Kidney (tissue), 14 donors: ENCODE results near the gene BAD. TPM values are rescaled to one million over a fixed set of nuclear protein-coding genes. Genes with fewer than 3 reads are reported as not detected.

Experiments used
- DNase-seq, 5 donors: peaks; one replicate each; pipeline ENCODE4 v3.0.0-alpha.2; 2013 to 2020
- FAIRE-seq: peaks from 2 replicates; lab custom pipeline; 2012; peaks lifted over from hg19 to GRCh38; lab: Jason Lieb, UNC
- H3K27ac ChIP-seq, 2 donors: one replicate each; pipeline ENCODE4 v1.7.0; 2013; ENCODE audit warnings: low read depth in 2 of 2, low read length in 2 of 2, inconsistent platforms in 1 of 2
- H3K27me3 ChIP-seq: one replicate; pipeline ENCODE4 v1.7.1; 2013; ENCODE audit warnings: low read length, inconsistent platforms; ENCODE audit not compliant: control insufficient read depth, insufficient read depth
- H3K36me3 ChIP-seq, 3 donors: one replicate each; pipeline versions ENCODE4 v1.7.0 to v1.7.1; 2013; ENCODE audit warnings: low read length in 3 of 3, control low read depth in 1 of 3, inconsistent platforms in 1 of 3; ENCODE audit not compliant: insufficient read depth in 3 of 3, control insufficient read depth in 2 of 3
- H3K4me1 ChIP-seq, 3 donors: one replicate each; pipeline versions ENCODE4 v1.7.0 to v1.7.1; 2013; ENCODE audit warnings: low read length in 3 of 3, inconsistent platforms in 1 of 3, low read depth in 1 of 3; ENCODE audit not compliant: control insufficient read depth in 2 of 3, insufficient read depth in 2 of 3
- H3K4me3 ChIP-seq, 3 donors: one replicate each; pipeline versions ENCODE4 v1.7.0 to v1.8.1; 2013; ENCODE audit warnings: low read length in 3 of 3, control low read depth in 1 of 3, inconsistent platforms in 1 of 3
- H3K9ac ChIP-seq, 3 donors: one replicate each; pipeline versions ENCODE4 v1.7.0 to v1.7.1; 2013; ENCODE audit warnings: low read length in 3 of 3, control low read depth in 1 of 3, inconsistent platforms in 1 of 3
- H3K9me3 ChIP-seq, 3 donors: one replicate each; pipeline versions ENCODE4 v1.7.0 to v1.7.1; 2013; ENCODE audit warnings: low read length in 3 of 3, control low read depth in 1 of 3, inconsistent platforms in 1 of 3; ENCODE audit not compliant: control insufficient read depth in 2 of 3, insufficient read depth in 1 of 3
- intact Hi-C: fragments of 100-400 bp; cut with DNase I; formaldehyde crosslinking; loops from one replicate; pipeline ENCODE4 v1.11.1; 2022
- polyA plus RNA-seq: library from polyadenylated mRNA; stranded (reverse); fragments of 350-450 nt; fragmentation: Illumina TruSeq; extraction: RNeasy Lipid Tissue Mini Kit (QIAGEN cat#74804); gene quantifications from one replicate; pipeline ENCODE4 v1.2.3, GENCODE V29; 2014; ENCODE audit warnings: low read depth, low replicate concordance; ENCODE audit not compliant: insufficient read depth
- total RNA-seq: library from RNA; stranded (reverse); fragmentation: NEBNext Ultra II Directional; extraction: Animal tissue kit (Norgen Biotek cat#: 25700); gene quantifications from one replicate; pipeline ENCODE4 v1.2.1, GENCODE V29; 2021
- TF ChIP-seq, protein P1 (sequence below): IDR thresholded peaks from 3 replicates; pipeline ENCODE4 v1.5.1; 2012; ENCODE audit warnings: mild to moderate bottlenecking, moderate library complexity, borderline replicate concordance; ENCODE audit not compliant: insufficient read depth; ENCODE audit errors: extremely low read depth
- donor health status: control.
- donor health status: control.
- donor health status: control.
- donor health status: control.
- donor health status: control.
- donor health status: DM: yes; HTN: yes; CAD: no.
- donor health status: Normal renal cell carcinoma (clear cell type).

The BAD gene
- total and polyA plus RNA-seq, 2 donors from 2014 or later = 59.8 to 157 TPM

DNA sequence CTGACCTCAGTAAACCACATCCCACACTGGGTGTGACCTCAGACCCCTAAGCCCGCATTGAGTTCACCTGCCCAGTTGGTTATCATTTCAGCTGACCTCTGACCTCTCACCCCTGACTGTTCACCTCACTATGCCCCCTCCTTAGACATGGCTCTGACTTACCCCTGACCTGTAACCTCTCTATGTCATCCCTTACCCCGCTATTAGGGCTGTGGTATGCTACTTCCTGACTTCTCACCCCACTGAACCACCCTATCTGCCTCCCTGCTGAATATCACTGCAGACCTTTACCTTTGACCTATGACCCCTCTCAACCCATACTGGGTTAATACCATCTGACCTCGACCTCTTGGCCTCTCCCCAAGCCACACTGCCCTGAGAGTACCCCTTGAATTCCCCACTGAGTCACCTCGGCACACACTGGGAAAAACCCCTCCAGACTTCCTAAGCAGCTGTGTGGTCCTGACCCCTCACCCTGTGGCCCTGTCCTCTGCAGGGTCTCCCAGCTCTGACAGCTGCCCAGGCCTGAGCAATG, 24.9 kb downstream of the BAD start:
- Histone ChIP-seq H3K27me3 (no peaks in the 10 kb centered on the region), H3K4me3 (no peak overlapping the region), H3K4me1 (no peaks in the 10 kb centered on the region), H3K36me3 (peaks cover 0 to 8% (median 6%) of the 10 kb centered on the region in 3 donors), H3K27ac (no peak overlapping the region), H3K9ac (no peak overlapping the region), H3K9me3 (no peaks in the 10 kb centered on the region)
- peak in 1 of 5 donors; percentile 17 for DNase-seq
- TF ChIP-seq, protein P1, sequence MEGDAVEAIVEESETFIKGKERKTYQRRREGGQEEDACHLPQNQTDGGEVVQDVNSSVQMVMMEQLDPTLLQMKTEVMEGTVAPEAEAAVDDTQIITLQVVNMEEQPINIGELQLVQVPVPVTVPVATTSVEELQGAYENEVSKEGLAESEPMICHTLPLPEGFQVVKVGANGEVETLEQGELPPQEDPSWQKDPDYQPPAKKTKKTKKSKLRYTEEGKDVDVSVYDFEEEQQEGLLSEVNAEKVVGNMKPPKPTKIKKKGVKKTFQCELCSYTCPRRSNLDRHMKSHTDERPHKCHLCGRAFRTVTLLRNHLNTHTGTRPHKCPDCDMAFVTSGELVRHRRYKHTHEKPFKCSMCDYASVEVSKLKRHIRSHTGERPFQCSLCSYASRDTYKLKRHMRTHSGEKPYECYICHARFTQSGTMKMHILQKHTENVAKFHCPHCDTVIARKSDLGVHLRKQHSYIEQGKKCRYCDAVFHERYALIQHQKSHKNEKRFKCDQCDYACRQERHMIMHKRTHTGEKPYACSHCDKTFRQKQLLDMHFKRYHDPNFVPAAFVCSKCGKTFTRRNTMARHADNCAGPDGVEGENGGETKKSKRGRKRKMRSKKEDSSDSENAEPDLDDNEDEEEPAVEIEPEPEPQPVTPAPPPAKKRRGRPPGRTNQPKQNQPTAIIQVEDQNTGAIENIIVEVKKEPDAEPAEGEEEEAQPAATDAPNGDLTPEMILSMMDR = no peak
- intact Hi-C loops = no loop called here
- FAIRE-seq = no peak

DNA sequence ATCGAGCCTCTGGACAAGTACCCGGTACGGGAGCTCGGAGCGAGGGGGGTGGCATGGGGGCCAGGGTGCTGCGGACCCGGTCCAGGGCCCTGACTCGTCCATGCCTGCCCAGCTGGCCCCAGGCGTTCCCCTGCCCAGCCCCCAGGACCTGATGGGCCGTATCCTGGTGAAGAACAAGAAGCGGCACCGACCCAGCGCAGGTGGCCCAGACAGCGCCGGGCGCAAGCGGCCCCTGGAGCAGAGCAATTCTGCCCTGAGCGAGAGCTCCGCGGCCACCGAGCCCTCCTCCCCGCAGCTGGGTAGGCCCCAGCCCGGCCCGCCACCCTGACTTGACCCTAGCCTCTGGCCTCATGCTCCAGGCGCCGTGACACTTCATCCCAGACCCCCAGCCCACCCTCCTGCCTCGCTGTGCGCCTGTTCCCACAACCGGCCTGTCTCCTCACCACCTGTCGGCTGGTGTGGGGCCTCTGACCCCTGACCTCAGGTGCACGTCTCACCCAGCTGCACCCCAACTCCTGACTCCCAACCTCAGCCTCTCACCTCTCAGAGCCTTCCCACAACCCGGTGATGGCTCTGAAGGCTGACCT, 25.4 kb downstream of the BAD start:
- no peaks in the 10 kb centered on the region for H3K27me3 ChIP-seq
- FAIRE-seq = no peak
- no peak overlapping the region for H3K9ac ChIP-seq
- no peaks in the 10 kb centered on the region for H3K9me3 ChIP-seq
- H3K27ac ChIP-seq = no peak overlapping the region
- intact Hi-C loops = no loop called here
- no peak overlapping the region for H3K4me3 ChIP-seq
- TF ChIP-seq, protein P1 = no peak
- H3K4me1 ChIP-seq = peaks cover 0 to 2% (median 0%) of the 10 kb centered on the region in 3 donors
- peaks cover 0 to 6% (median 6%) of the 10 kb centered on the region in 3 donors for H3K36me3 ChIP-seq
- peak in 1 of 5 donors; percentile 63 for DNase-seq

DNA sequence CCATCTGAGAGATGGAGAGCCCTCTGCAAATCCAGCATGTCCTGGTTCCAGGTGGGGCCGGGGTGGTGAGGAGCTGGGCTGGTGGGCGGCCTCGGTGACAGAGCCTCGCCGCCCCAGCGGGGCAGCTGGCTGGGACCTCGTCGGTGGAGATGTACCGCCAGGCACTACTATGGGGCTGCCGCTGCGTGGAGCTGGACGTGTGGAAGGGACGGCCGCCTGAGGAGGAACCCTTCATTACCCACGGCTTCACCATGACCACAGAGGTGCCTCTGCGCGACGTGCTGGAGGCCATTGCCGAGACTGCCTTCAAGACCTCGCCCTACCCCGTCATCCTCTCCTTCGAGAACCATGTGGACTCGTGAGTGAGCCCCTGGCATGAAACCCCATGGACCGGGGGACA, 26.1 kb downstream of the BAD start:
- FAIRE-seq (no peak), DNase-seq (peak in 1 of 5 donors; percentile 67)
- H3K36me3 ChIP-seq = peaks cover 0 to 6% (median 6%) of the 10 kb centered on the region in 3 donors
- H3K27me3 ChIP-seq = no peaks in the 10 kb centered on the region
- intact Hi-C loops = no loop called here
- peaks cover 0 to 3% (median 0%) of the 10 kb centered on the region in 3 donors for H3K4me1 ChIP-seq
- no peak overlapping the region for H3K4me3 ChIP-seq
- H3K9me3 ChIP-seq = no peaks in the 10 kb centered on the region
- TF ChIP-seq, protein P1 = no peak
- no peak overlapping the region for H3K9ac ChIP-seq
- H3K27ac ChIP-seq = no peak overlapping the region
